GM12878 (cell line): ENCODE results near the gene HOXC5. TPM values are rescaled to one million over a fixed set of nuclear protein-coding genes. Genes with fewer than 3 reads are reported as not detected.
"Not testable (repeated sequence)": the region's sequence is repeated elsewhere in the genome, so short reads cannot be mapped to it uniquely, and the experiment has no call there.

ENCODE experiments used
- ATAC-seq: fragments of 200-7000 bp; cut with Tn5 transposase; 3 replicates; pipeline ENCODE4 v1.9.1; 2020; ENCODE audit warnings: mild to moderate bottlenecking, moderate library complexity
- BruUV-seq: library from RNA; stranded (reverse); fragments of 400-500 nt; replicated peaks from 2 replicates; lab custom pipeline; 2021; lab: Mats Ljungman, UMichigan
- CTCF ChIA-PET: fragments of 300-600 bp; sonication (Branson Sonifier 250); formaldehyde crosslinking; extraction: SDS; loops from one replicate; lab custom pipeline; 2021; ENCODE audit warnings: inconsistent platforms; lab: Yijun Ruan, JAX
- POLR2A ChIA-PET: fragments of 350-600 bp; formaldehyde crosslinking; extraction: SDS; loops from one replicate; lab custom pipeline; 2021; ENCODE audit warnings: inconsistent platforms; lab: Charles Lee
- RAD21 ChIA-PET: fragments of 300-600 bp; sonication (Branson Sonifier 250); formaldehyde crosslinking; loops from one replicate; lab custom pipeline; 2023; ENCODE audit warnings: antibody characterized with exemption; ENCODE audit not compliant: unreplicated experiment; lab: Charles Lee
- SMC1A ChIA-PET: fragments of 300-600 bp; sonication (Branson Sonifier 250); formaldehyde crosslinking; loops from one replicate; lab custom pipeline; 2023; ENCODE audit not compliant: unreplicated experiment, uncharacterized antibody; lab: Charles Lee
- DNase-seq: peaks from one replicate; pipeline ENCODE4 v3.0.0-alpha.2; 2011; ENCODE audit warnings: low read depth, low spot score
- FAIRE-seq: peaks from 3 replicates; lab custom pipeline; 2011; peaks lifted over from hg19 to GRCh38; lab: Jason Lieb, UNC
- H2AFZ ChIP-seq: 2 replicates; pipeline ENCODE4 v1.6.0; 2011; ENCODE audit warnings: low read depth, low read length, control low read depth; ENCODE audit not compliant: control insufficient read depth
- H3K27ac ChIP-seq: 2 replicates; pipeline ENCODE4 v1.5.1; 2011; ENCODE audit warnings: control low read depth; ENCODE audit not compliant: control insufficient read depth, insufficient read depth
- H3K27me3 ChIP-seq, 2 experiments: replicated peaks in 1 of 2; 2 replicates each; pipeline versions ENCODE4 v1.6.0 to v1.6.1; 2011; ENCODE audit warnings: low read length in 1 of 2; ENCODE audit not compliant: control insufficient read depth in 2 of 2, insufficient read depth in 2 of 2
- H3K36me3 ChIP-seq, 2 experiments: 2 replicates each; pipeline ENCODE4 v1.5.1; 2011; ENCODE audit warnings: low read length in 1 of 2; ENCODE audit not compliant: control insufficient read depth in 2 of 2, insufficient read depth in 2 of 2
- H3K4me1 ChIP-seq: 2 replicates; pipeline ENCODE4 v1.6.1; 2011; ENCODE audit warnings: mild to moderate bottlenecking, low read length, moderate library complexity, mixed read lengths; ENCODE audit not compliant: control insufficient read depth, insufficient read depth
- H3K4me2 ChIP-seq: 2 replicates; pipeline ENCODE4 v1.6.0; 2011; ENCODE audit warnings: control low read depth; ENCODE audit not compliant: control insufficient read depth, insufficient read depth
- H3K4me3 ChIP-seq: fragments of 200-600 bp; sonication (generic); 2 replicates; pipeline ENCODE4 v1.5.1; 2016
- H3K79me2 ChIP-seq: 2 replicates; pipeline ENCODE4 v1.6.0; 2011; ENCODE audit warnings: low read length; ENCODE audit not compliant: control insufficient read depth, insufficient read depth
- H3K9ac ChIP-seq: 2 replicates; pipeline ENCODE4 v1.8.0; 2011; ENCODE audit warnings: low read length, control low read depth, mixed read lengths; ENCODE audit not compliant: control insufficient read depth, insufficient read depth
- H3K9me3 ChIP-seq: replicated peaks from 3 replicates; pipeline ENCODE4 v1.5.1; 2011; ENCODE audit warnings: mild to moderate bottlenecking, low read length; ENCODE audit not compliant: control insufficient read depth, insufficient read depth
- H4K20me1 ChIP-seq: 2 replicates; pipeline ENCODE4 v1.6.0; 2011; ENCODE audit not compliant: control insufficient read depth, insufficient read depth
- GATAD2B ChIP-seq: fragments of 450-650 bp; conservative IDR thresholded peaks from 2 replicates; pipeline ENCODE4 v1.6.1; 2017; ENCODE audit warnings: low read depth, mild to moderate bottlenecking, moderate library complexity
- LARP7 ChIP-seq: fragments of 450-650 bp; IDR thresholded peaks from 2 replicates; pipeline ENCODE4 v1.6.1; 2017; ENCODE audit warnings: mild to moderate bottlenecking
- SMC3 ChIP-seq: IDR thresholded peaks from 2 replicates; pipeline ENCODE4 v1.6.1; 2011; ENCODE audit warnings: low read length, improper control_type of control experiment, borderline replicate concordance
- WGBS: methylation state at CpG from one replicate; pipeline ENCODE4 v1.1.6; 2016; ENCODE audit warnings: low lambda C conversion rate; ENCODE audit not compliant: insufficient replicate concordance, insufficient coverage; ENCODE audit errors: missing lambda C conversion rate; 5-methylcytosine and 5-hydroxymethylcytosine counted together
- in situ Hi-C: fragments of 300-500 bp; cut with MboI; formaldehyde crosslinking; loops from 9 replicates; pipeline ENCODE4 v1.14.3; 2018; ENCODE audit warnings: mixed read lengths
- intact Hi-C: fragments of 100-400 bp; cut with micrococcal nuclease; formaldehyde crosslinking; loops from one replicate; pipeline ENCODE4 v1.14.2; 2022; ENCODE audit not compliant: unreplicated experiment
- polyA plus RNA-seq, 11 experiments: library from polyadenylated mRNA; depleted of rRNA in 4 of 11; unstranded in 6 of 11; stranded (reverse) in 5 of 11; fragments of >200 nt; fragmentation: Nextera tagmentation in 4 of 11; fragmentation: Illumina TruSeq in 1 of 11; extraction: Ambion mirVana in 4 of 11; extraction: Trizol in 1 of 11; gene quantifications; 1 replicate in 1 of 11; 2 replicates in 10 of 11; pipeline versions ENCODE4 v1.2.1 to v1.2.3, GENCODE V29; 2011 to 2016; ENCODE audit warnings: inconsistent platforms in 2 of 11, missing spikeins in 2 of 11, low read depth in 1 of 11
- total RNA-seq, 4 experiments: library from RNA; depleted of rRNA in 3 of 4; stranded (reverse); fragments of >200 nt in 3 of 4; fragmentation: Illumina TruSeq in 1 of 4; extraction: Trizol in 1 of 4; gene quantifications; 2 replicates each; pipeline versions ENCODE4 v1.2.1 to v1.2.3, GENCODE V29; 2013 to 2021
- TF ChIP-seq, protein P1 (sequence below): fragments of 450-650 bp; IDR thresholded peaks from 2 replicates; pipeline ENCODE4 v1.6.1; 2016; ENCODE audit warnings: mild to moderate bottlenecking

HOXC5 gene
- total and polyA plus RNA-seq, 10 of the 15 experiments (the other 5 are each of a cell fraction or from before 2014, with no cell fraction given), result 0.11 TPM; not detected in 9

DNA sequence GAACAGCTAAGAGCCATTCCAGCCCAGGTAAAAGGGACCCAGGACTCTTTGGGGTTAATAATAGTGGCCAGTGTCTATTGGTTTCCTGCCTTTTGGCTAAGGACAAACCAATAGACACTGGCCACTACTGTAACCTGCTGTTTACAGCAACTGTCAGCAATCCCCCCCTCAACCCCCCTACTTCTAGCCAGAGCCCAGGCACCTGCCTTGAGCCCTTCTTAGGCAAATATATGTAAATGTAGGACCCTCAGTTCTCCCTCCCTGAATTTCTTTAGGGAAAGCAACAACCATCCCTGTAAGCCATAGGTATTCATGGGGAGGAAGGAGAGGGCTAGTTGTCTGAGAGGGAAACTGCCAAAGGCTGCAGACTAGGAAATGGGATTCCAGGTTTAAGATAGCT lies 43.1 kb downstream of the HOXC5 start (continued):
- TF ChIP-seq GATAD2B, result no peak
- no peak for TF ChIP-seq SMC3
- TF ChIP-seq LARP7, result no peak
- TF ChIP-seq, protein P1, sequence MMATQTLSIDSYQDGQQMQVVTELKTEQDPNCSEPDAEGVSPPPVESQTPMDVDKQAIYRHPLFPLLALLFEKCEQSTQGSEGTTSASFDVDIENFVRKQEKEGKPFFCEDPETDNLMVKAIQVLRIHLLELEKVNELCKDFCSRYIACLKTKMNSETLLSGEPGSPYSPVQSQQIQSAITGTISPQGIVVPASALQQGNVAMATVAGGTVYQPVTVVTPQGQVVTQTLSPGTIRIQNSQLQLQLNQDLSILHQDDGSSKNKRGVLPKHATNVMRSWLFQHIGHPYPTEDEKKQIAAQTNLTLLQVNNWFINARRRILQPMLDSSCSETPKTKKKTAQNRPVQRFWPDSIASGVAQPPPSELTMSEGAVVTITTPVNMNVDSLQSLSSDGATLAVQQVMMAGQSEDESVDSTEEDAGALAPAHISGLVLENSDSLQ, result no peak

DNA sequence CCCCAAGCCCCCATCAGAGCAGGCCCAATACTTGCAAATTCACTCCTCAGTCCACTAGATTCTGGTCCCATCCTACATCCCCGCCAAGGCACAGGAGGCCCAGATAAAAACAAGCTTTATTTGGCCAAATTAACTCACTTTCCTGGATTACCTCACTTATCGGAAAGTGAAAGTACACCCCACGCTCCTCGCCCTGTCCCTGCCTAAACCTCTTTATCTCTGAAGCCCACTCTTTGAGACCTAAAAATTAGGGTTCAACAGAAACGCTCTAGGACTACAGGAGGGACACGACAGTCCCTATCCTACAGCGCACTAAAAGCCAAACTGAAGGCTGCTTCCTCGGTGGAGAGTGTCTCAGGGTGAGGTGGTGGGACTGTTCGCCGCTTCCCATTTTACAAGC lies 45.0 kb downstream of the HOXC5 start:
- RAD21 ChIA-PET, H3K9ac ChIP-seq, H3K9me3 ChIP-seq, H3K79me2 ChIP-seq, FAIRE-seq, POLR2A ChIA-PET, H3K36me3 ChIP-seq, ATAC-seq, H3K4me1 ChIP-seq, DNase-seq, intact Hi-C loops, CTCF ChIA-PET, H3K27me3 ChIP-seq, H3K4me3 ChIP-seq, H2AFZ ChIP-seq, in situ Hi-C loops, H3K4me2 ChIP-seq, H3K27ac ChIP-seq, H4K20me1 ChIP-seq, BruUV-seq: not testable (repeated sequence)
- SMC1A ChIA-PET, result interaction anchor here (1.2 kb wide), 1 partner anchor 25 kb away, joined by 3 read pairs; the partner anchor contains the start of gene HOXC4
- WGBS, result 81% methylated on average over 10 of the region's 10 CpGs

DNA sequence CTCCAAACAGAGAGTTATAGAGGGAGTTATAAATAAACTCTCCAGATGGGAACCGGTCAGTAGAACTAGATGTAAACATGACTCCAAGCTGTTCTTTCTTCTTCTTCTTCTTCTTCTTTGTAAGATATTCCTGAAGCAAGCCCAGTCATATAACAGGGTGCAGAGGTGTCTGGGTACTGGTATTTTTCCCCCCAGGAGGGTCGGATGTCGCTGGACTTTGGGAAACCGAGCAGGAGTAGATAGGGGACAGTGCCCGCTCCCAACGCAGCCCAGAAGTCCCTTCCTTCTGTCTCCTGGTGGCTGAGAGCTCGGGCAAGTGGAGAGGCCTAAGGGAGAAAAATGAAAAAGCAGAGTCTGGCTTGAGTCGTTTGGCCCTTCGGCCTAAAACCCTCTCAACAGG lies 46.3 kb downstream of the HOXC5 start:
- H2AFZ ChIP-seq, BruUV-seq, H3K4me3 ChIP-seq, H3K4me1 ChIP-seq, in situ Hi-C loops, H3K9me3 ChIP-seq, SMC1A ChIA-PET, H3K9ac ChIP-seq, H3K79me2 ChIP-seq, H3K27me3 ChIP-seq, DNase-seq, CTCF ChIA-PET, H3K27ac ChIP-seq, H3K36me3 ChIP-seq, intact Hi-C loops, RAD21 ChIA-PET, H4K20me1 ChIP-seq, POLR2A ChIA-PET, ATAC-seq, H3K4me2 ChIP-seq, FAIRE-seq: not testable (repeated sequence)
- 91% methylated on average over 9 of the region's 9 CpGs for WGBS

DNA sequence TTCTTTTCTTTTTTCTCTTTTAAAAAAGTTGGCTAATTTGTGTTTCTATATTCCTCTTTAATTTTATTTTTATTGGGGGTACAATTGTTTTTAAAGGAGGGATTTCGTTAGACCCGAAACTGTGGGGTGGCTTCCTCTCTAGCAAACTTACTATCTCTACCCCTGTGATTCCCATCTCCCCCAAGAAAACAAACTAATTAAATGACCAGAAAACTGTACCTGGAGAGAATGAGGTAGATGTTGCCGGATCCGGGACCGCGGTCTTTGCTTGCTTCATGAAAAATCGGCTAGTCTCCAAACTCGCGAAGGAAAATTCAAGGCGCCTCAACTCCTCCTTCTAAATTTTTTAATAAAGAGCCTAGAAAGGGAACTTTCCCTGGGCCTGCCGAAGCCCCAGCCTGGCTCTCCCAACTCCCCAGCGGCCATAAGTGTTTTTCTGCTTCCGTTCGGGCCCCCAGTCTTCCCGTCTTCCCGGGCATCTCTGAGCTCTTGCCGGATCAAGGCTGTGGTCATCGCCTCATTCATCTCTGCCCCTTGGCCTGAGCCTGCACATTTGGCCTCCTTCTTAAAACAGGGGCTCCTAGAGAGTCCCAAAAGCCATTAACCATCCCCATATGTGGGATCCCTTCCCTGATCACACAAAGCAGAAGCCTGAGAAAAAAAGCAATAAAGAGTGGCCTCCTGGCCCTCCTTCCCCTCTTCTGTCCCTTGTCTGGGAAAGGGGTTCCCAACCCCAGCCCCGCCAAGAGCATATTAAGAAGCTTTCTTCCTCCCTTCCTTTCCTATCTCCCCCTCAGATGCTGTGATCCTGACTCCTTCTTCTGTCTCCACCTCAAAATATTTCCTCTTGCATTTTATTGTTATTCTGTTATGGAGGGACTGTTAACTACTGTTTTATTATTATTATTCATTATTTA lies 47.4 kb downstream of the HOXC5 start:
- H3K4me3 ChIP-seq, H3K36me3 ChIP-seq, POLR2A ChIA-PET, H3K27me3 ChIP-seq, CTCF ChIA-PET, H3K9me3 ChIP-seq, intact Hi-C loops, H3K4me1 ChIP-seq, H3K79me2 ChIP-seq, H3K9ac ChIP-seq, BruUV-seq, H2AFZ ChIP-seq, ATAC-seq, in situ Hi-C loops, DNase-seq, FAIRE-seq, H3K27ac ChIP-seq, H4K20me1 ChIP-seq, H3K4me2 ChIP-seq: not testable (repeated sequence)
- ChIA-PET SMC1A (interaction anchor here (1.1 kb wide), 1 partner anchor 46 kb away, joined by 3 read pairs; no protein-coding TSS in a partner anchor), RAD21 (interaction anchor here (2.4 to 2.8 kb wide), 2 partner anchors 27 to 48 kb away, joined by 11 to 12 read pairs; partner anchors contain the start of genes HOXC4 and HOXC5)
- WGBS, result 97% methylated on average over 19 of the region's 19 CpGs
